ENCODE results near the gene ZNF785.
A peak's percentile ranks its signal among the peaks of the same experiment; 100 is the strongest.
"Not testable (repeated sequence)": the region's sequence is repeated elsewhere in the genome, so short reads cannot be mapped to it uniquely, and the experiment has no call there.

Gene ZNF785

DNA sequence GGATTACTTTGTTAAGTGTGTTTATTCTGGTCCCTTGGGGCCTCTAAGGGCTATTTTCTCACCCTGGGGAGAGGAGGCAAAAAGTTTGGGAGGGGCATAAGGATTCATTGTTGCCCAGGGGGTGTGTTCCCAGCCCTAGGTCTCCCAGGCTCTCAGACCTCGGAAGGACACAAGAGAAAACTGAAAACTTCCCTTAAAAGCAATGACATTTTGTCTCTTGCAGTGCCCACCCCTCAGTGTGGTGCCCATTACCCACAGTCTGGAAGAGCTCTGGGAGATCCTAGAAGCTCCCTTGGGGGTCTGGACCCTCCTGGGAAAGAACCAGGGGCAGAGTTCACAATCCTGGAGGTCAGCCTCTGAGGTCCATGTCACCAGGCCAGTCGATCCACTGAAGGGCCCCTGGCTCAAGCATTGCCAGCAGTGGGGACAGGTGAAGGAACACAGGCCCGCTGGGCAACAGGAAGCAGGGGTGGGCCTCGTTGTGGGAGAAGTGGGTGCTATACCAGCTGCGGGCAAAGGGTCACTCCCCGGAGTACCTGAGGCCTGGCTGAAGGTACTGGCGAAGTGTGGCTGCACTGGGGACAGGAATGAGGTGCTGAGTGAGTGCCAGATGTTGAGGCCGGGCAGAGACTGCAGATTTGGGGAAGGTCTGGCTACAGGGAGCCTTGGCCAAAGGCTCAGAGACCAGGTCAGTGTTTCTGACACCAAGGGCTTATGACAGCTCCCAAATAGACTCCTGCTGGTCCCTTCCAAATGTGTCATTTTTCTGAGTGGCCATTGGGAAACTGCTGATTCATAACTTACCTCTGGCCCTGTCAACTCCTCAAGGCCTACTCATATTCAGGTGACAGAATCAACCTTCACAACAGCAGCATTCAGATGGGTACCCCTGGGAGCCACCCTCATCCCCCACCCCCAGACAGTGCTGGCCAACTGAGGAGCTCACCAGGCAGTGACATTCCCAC is 46.2 kb downstream of the ZNF785 start:
- no peak for DNase-seq

DNA sequence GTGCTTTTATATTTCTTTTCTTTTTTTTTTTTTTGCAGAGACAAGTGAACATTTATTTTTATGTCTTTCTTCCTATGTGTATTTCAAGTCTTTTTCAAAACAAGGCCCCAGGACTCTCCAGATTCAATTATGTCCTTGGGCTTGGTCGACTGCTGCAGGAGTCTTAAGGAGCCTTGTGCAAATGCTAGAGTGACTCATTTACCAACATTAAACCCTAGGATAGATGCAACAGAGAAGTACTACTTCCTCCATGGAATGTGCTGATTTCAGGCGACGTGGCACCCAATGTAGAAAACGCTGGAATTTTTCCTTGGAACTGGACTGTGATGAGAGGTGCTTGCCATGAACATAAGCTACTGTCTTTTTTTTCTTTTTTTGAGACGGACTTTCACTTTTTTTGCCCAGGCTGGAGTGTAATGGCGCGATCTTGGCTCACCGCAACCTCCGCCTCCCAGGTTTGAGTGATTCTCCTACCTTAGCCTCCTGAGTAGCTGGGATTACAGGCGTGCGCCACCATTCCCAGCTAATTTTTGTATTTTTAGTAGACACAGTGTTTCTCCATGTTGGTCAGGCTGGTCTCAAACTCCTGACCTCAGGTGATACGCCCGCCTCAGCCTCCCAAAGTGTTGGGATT is 49.0 kb downstream of the ZNF785 start:
- not testable (repeated sequence) for DNase-seq

DNA sequence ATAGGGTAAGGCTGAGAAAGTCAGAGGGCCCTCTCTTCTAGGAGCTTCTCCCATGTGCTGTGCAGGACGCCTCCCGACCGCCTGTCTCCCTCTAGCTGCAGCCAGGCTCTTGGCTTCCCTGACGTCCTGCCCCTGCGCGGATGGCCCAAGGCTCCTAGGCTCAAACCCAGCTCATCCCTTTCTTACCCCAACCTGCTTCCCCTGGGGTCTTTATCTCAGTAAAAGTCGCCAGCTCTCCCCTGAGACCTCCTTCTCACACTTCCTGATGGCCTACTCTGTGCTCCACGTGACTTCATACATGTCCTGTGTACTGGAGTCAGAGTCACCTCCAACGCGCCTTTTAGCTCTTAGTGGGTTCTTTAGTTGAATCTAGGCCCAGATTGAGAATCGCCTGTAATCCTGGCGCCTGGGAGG is 49.7 kb downstream of the ZNF785 start:
- peak; percentile 76 for DNase-seq

DNA sequence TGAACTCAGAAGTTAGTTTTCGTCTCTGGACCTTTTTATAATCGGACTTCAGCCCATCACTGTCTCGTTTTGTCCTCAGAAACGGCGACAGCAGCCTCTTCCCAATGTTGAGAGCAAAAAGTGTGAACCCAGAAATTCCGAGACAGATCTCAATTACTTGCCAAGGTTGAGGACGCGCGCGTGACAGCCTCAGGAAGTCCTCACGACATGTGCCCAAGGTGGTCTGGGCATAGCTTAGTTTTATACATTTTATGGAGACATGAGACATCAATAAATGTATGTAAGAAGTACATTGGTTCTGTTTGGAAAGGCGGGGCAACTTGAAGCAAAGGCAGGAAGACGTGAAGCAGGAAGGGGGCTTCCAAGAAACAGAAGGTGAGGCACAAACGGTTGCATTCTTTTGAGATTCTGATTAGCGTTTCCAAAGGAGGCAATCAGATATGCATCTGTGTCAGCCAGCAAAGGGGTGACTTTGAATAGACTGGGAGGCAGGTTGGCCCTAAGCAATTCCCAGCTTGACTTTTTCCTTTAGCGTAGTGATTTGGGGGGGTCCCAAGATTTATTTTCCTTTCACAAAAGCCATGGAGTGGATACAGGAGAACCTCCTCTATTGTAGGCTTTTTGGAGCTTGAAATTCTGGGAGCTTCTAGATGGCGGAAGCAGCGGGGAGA is 50.3 kb downstream of the ZNF785 start:
- DNase-seq: peak; percentile 5

DNA sequence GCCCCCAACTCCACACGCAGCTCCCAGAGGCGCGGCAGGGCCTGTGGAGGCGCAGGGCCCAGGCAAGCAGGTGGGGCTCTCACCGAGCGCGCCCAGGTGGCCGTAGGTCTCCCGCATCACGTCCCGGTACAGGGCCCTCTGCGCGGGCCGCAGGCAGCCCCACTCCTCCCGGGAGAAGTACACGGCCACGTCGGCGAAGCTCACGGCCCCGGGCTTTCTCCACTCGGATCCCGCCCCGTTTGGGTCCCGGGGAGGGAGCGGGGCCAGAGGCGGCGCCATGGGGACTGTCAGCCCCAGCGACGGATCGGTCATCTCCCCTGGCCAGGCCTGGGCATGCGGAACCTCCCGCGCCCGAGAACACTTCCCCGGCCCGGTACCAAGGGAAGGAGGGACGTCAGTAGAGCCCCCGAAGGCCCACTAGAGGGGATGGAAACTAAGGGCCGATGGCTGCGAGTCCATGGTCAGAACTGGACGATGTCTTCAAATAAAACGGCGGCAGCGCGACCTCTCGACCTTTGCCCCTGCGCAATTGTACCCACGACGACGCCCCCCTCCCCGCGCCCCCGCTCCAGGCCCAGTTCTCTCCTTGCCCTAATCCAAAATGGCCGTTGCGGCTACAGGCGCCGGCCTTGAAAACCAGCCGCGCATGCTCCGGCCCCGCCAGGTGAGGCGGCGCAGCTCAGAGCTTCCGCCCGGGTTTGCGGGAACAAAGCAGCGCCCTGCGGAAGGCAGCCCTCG is 51.0 kb downstream of the ZNF785 start, which contains the start of gene ZNF747:
ZNF747 (minus strand) TSS at position 491 of the 738 bp plus-strand sequence; CDS start at position 312, 179 bp downstream.
- DNase-seq: peak; percentile 83

DNA sequence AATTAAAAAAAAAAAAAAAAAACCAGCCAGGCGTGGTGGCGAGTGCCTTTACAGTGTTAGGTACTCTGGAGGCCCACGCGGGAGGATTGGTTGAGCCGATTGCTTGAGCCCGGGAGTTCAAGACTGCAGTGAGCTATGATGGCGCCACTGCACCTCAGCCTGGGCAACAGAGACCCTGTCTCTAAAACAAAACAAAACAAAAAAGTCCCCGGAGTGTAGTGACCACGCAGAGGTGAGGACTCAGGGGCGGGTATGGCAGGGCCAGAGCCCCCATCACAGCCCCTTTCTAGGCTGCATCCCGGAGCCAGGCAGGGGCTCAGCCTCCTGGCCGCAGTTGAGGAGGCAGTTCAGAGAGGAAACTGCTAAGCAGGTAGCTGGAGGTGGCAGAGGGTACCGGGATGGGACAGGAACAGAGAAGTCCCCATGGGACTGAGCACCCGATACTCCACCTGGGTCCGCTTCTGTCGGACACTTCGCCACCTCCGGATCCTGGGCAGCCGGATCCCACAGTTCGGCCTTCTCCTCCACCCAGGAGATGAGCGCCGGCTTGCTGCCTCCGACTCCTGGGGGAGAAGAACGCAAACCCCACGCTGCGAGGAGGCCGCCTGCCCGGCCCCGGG is 51.6 kb downstream of the ZNF785 start:
- no peak for DNase-seq

DNA sequence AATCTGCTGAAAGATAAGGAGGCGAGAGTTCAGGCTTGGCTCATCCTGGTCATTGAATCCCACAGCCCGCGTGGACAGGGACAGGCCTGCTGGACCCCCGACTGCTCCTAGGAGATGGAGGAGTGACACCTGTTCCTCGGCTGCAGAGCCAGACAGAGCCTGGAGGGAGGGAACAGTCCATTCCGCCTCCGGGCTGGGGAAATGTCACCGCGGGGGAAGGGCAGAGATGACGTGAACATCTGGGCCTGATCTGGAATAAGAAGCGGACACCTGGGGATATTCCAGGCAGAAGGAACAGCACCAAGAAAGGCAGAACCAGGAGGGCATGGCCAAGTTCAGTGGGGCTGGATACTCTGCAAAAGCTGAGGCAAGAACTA is 52.4 kb downstream of the ZNF785 start:
- DNase-seq: no peak

DNA sequence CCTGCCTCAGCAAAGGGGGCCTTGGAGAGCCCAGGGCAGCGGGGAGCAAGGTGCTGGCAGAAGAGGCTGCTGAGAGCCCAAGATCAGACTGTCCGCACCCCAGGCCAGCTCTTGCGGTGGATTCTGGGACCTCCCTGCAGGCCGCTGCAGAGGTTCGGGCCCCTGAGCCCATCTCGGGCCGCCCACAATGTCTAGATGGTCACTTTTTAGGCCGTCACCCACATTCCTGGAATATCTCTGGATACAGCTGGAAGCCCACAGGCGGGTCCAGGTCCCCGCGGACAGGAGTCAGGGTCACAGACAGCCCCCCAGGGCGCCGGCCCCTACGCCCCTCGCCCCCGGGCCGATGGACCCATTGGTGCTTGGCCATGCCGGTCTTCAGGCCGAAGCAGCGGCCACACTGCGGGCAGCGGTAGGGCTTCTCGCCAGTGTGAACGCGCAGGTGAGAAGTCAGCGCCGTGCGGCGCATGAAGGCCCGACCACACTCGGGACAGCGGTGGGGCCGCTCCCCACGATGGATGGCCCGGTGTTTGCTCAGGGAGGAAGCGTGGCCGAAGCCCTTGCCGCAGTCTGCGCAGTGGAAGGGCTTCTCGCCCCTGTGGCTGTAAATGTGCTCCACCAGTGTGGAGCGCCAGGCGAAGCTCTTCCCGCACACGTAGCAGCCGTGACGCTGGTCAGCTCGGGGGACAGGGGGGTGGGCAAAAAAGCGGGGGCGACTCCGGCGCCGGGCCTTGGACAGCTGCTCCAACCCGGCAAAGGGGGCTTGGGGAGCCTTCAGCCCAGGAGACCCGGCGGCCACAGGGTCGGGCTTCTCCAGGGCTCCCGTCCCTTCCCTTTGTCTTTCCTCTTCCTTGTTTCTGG is 53.0 kb downstream of the ZNF785 start:
- no peak for DNase-seq

Measured in fibroblast of skin of abdomen (primary cell).